Tibial nerve (tissue), 3 donors: ENCODE data around the gene LRWD1.
"Not testable (repeated sequence)": the region's sequence is repeated elsewhere in the genome, so short reads cannot be mapped to it uniquely, and the experiment has no call there.

Experiments
- POLR2A ChIP-seq, 2 donors: fragments of 450-650 bp; IDR thresholded peaks; one replicate each; pipeline ENCODE4 v1.6.1; 2017; ENCODE audit warnings: antibody characterized with exemption in 2 of 2, mild to moderate bottlenecking in 2 of 2, moderate library complexity in 2 of 2
- TF ChIP-seq, protein P1 (sequence below), 5 experiments: fragments of 200-600 bp in 3 of 5; fragments of 450-650 bp in 2 of 5; sonication (generic) in 3 of 5; IDR thresholded peaks; one replicate each; pipeline ENCODE4 v1.5.1; 2016 to 2019; ENCODE audit warnings: antibody characterized with exemption in 5 of 5, mild to moderate bottlenecking in 3 of 5, moderate library complexity in 2 of 5

- TF ChIP-seq, protein P1, sequence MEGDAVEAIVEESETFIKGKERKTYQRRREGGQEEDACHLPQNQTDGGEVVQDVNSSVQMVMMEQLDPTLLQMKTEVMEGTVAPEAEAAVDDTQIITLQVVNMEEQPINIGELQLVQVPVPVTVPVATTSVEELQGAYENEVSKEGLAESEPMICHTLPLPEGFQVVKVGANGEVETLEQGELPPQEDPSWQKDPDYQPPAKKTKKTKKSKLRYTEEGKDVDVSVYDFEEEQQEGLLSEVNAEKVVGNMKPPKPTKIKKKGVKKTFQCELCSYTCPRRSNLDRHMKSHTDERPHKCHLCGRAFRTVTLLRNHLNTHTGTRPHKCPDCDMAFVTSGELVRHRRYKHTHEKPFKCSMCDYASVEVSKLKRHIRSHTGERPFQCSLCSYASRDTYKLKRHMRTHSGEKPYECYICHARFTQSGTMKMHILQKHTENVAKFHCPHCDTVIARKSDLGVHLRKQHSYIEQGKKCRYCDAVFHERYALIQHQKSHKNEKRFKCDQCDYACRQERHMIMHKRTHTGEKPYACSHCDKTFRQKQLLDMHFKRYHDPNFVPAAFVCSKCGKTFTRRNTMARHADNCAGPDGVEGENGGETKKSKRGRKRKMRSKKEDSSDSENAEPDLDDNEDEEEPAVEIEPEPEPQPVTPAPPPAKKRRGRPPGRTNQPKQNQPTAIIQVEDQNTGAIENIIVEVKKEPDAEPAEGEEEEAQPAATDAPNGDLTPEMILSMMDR (IDR thresholded peaks at IDR 0.05), result not testable (repeated sequence)
- TF ChIP-seq POLR2A (IDR thresholded peaks at IDR 0.05), result not testable (repeated sequence)
These were observed 9.3 kb downstream of the LRWD1 start for GRCh38 chr7:102474116-102474515.
